NCI-H1092 (cell line): ENCODE measurements around the gene FNDC10.

Source experiments
- DNase-seq: peaks from one replicate; lab custom pipeline; 2025; lab: John Stamatoyannopoulos, UW

FNDC10 gene

DNA sequence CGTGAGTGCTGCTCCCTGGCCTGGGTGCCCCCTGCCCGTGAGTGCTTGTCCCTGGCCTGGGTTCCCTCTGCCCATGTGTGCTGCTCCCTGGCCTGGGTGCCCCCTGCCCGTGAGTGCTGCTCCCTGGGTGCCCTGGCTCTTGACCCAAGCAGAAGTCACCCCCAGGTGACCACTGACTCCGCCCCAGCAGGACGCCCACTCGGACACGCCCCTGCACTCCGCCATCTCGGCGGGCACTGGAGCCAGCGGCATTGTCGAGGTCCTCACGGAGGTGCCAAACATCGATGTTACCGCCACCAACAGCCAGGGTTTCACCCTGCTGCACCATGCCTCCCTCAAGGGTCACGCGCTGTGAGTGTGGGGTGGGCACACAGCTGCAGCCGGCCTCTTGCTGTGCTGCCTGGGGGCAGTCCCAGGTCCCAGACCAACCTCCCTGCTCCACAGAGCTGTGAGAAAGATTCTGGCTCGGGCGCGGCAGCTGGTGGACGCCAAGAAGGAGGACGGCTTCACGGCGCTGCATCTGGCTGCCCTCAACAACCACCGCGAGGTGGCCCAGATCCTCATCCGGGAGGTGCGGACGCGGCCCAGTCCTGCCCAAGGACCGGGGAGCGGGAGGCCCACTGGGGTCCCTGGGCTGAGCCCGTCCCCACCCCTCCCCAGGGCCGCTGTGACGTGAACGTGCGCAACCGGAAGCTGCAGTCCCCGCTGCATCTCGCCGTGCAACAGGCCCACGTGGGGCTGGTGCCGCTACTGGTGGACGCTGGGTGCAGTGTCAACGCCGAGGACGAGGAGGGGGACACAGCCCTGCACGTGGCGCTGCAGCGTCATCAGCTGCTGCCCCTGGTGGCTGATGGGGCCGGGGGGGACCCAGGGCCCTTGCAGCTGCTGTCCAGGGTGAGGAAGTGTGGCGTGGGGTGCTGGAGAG lies 28.2 kb upstream of the FNDC10 start:
- DNase-seq, result no peak

DNA sequence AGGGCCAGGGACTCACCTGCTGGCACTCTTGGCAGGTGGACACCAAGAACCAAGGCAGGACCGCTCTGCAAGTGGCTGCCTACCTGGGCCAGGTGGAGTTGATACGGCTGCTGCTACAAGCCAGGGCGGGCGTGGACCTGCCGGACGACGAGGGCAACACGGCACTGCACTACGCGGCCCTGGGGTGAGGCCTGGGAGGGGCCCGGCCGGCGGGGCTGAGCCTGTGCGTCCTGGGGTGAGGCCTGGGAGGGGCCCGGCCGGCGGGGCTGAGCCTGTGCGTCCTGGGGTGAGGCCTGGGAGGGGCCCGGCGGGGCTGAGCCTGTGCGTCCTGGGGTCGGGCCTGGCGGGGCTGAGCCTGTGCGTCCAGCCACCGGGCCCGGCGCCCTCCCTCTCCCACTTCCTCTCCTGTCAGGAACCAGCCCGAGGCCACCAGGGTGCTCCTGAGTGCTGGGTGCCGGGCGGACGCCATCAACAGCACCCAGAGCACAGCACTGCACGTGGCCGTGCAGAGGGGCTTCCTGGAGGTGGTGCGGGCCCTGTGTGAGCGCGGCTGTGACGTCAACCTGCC lies 27.4 kb upstream of the FNDC10 start:
- DNase-seq, result no peak

GRCh38 chr1:1626207-1627141 lies 26.5 kb upstream of the FNDC10 start:
- no peak for DNase-seq

- no peak for DNase-seq
Measured at GRCh38 chr1:1625824-1626206, 25.9 kb upstream of the FNDC10 start.

GRCh38 chr1:1625404-1625775 lies 25.5 kb upstream of the FNDC10 start:
- DNase-seq, result no peak

DNA sequence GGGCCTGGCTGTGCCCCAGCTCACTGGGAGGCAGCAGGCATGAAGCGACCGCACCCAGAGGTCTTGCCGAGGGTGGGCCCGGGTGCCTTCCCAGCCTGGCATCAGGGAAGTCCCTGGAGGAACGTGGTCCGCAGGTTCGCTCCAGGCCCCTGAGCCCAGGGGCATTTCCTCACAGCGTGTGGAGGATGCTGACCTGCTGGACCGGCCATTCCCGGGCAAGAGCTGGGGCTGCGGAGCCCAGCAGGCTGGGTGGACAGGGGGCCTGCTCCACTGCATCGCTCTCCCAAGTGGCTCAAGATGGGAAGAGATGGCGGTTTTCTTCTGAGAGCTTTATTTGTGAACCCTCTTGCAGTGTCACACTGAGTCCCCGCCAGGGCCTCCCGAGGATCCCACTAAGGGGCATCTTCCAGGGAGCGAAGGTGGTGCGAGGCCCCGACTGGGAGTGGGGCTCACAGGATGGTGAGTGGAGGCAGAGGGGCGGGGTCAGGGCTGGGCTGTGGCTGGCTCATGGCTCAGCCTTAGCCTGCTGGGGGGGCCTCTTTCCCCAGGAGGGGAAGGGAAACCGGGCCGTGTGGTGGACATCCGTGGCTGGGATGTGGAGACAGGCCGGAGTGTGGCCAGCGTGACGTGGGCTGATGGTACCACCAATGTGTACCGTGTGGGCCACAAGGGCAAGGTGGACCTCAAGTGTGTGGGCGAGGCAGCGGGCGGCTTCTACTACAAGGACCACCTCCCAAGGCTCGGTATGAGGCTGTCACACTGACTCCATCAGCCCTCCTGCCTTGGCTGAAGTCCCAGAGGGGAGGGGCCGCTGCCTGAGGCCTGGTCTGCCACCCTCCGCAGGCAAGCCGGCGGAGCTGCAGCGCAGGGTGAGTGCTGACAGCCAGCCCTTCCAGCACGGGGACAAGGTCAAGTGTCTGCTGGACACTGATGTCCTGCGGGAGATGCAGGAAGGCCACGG lies 24.8 kb upstream of the FNDC10 start:
- no peak for DNase-seq

- no peak for DNase-seq
Measured at GRCh38 chr1:1623631-1624442, 23.9 kb upstream of the FNDC10 start.

GRCh38 chr1:1623181-1623630 lies 23.3 kb upstream of the FNDC10 start:
- no peak for DNase-seq

DNA sequence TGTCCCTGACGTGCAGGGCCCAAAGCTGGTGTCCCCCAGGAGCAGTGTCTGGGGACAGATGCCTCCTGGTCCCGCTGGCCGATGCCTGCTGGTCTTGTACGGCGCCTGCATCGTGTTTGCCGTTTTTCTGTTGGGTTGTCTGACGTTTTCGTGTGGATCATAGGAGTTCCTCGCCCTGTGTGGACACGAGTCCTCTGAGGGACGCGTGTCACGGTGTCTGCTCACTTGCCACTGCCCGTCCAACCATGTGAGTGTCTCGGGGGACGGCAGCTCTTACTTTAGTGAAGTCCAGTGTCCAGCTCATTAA lies 22.8 kb upstream of the FNDC10 start:
- DNase-seq, result no peak

DNA sequence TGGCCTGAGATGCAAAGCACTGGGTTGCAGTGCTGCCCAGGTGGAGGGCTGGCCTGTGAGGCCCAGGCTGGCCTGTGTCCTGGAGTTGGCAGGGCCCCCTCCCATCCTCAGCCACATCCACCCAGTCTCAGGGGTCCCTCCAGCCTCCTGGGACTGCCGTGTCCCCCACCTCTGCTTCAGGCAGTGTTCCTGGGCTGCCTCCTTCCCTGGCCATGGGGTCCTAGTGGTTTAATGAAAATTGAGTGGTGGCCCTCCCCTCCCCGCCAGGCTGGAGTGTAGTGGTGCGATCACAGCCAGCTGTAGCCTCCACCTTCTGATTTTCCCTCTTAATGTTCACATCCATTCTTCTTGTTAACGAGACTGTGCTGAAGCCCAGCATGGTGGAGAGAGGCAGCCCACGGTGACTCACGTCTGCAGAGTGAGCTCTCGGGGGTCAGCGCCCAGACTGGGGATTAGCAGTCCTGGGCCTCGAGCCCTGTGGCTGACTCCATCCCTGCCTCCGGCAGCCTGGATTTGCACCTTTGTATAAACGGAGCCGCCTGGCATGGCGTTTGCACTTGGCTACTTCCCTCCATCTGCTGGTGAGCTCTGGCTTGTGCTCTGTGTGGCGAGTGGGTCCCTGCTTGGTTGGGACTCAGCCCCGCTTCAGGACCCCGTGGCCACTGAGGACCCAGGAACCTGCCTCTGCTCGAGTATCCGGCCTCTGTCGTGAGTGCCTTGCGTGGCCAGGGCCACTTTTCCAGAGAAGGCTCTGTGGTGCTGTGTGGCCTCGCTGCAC lies 22.3 kb upstream of the FNDC10 start:
- no peak for DNase-seq

GRCh38 chr1:1621173-1622009 lies 21.5 kb upstream of the FNDC10 start:
- DNase-seq, result no peak

DNA sequence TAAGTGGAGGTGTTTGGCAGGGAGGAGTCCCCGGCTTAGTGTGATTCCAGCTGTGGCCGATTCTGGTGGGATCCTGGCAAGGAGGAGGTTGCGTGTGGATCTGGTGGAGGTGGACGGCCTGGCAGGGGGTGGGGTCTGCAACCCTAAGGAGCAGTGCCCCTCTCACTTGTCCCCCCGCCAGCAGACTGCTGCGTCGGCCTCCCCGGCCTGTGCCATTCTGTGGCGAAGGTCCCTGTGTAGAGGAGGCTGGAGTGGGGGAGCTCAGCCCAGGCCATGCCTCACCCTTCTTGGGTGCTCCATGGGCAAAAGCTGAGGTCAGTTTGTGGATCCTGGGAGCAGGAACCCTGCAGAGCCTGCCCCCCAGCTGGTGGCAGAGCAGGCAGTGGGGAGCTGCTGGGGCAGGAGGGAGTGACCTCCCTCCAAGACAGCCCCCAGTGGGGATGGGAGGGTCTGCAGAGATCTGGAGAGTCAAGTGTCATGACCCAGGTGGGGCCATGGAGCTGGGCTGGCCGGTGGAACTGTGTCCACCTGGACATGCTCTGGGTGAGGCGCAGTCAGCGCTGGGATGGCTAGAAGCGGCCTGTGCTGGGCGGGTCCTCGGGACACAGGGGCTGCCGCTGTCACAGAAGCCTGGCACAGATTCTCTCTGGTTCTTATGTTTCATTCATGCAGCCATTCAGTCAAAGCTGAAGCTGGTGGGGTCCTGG lies 20.7 kb upstream of the FNDC10 start:
- no peak for DNase-seq

GRCh38 chr1:1619917-1620361 lies 20.0 kb upstream of the FNDC10 start:
- no peak for DNase-seq

DNA sequence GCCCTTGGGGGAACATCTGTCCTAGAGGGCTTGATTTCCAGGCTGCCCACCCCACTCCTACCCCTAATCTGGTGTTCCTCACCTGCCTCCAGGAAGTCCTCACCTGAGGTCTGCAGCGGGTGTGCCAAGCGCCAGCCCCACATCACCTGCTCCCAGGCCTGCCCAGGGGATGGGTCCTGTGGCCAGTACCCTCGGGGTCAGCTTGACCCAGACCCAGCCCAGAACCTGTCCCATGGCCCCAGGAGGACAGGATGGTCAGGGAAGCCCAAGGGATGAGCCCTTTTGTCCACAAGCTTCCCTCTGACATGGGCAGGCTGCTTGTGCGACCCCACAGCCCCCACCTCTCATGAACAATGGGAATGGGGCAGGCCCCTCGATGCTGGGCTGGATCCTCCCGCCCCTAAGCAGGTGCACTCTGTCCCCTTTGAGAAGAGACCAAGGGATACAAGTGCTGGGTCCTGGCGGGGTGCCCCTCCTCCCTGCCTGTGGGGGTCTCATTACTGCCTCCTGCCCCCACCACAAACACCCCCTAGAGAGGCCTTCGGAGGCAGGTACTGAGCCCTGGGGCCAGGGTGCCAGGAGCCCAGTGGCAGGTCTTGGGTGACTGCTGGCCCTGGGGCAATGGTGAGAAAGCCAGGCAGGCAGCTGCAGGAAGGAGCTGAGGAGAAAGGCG lies 18.6 kb upstream of the FNDC10 start:
- no peak for DNase-seq

- DNase-seq, result no peak
Measured at GRCh38 chr1:1617925-1618324, 18.0 kb upstream of the FNDC10 start.

DNA sequence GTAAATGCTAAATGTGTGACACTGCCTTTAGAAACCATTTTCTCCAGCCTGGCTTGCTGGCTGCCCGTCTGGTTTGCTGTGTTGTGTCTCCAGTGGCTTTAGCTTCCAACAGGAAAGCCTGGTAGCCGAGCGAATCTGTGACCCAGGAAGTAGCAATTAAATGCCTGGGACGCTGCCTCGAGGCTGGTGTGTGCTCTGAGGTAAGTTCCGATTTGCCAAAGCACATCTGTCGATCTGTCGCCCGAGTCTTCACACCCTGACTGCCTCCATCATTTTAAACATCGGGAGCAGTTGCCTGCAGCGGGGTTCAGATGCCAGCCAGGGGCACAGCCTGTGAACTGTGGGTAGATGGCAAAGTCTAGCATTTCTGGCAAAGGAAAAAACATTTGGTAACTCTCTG lies 17.6 kb upstream of the FNDC10 start:
- DNase-seq, result no peak

DNA sequence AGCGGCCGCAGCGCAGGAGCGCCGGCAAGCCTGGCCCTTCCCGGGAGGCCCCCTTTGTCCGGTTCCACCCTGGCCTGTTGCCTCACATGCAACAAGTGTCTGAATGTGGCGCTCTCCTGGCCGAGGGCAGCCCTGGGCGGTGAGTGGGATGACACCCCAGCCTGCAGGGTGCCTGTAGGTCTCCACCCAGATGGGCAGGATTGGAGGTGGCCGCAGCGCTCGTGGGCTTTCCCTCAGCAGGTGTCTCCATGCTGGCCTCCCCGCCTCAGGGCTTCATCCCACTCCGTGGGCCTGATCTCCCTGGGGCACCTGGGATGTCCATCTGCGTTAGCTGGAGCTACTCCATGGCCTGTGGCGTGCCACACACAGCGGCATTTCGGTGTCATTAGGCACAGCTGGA lies 16.9 kb upstream of the FNDC10 start:
- DNase-seq, result no peak
